Measurements from ENCODE around the gene SLC7A9.
"Not testable (repeated sequence)": the region's sequence is repeated elsewhere in the genome, so short reads cannot be mapped to it uniquely, and the experiment has no call there.

SLC7A9 gene

GRCh38 chr19:32824191-32824751 is 45.3 kb downstream of the SLC7A9 start:
- DNase-seq: no peak

GRCh38 chr19:32823747-32824102 is 45.8 kb downstream of the SLC7A9 start:
- DNase-seq: no peak

- no peak for DNase-seq
These were observed 46.4 kb downstream of the SLC7A9 start for GRCh38 chr19:32822916-32823746.

GRCh38 chr19:32819419-32820400 is 49.9 kb downstream of the SLC7A9 start:
- no peak for DNase-seq

GRCh38 chr19:32818536-32818935 is 51.0 kb downstream of the SLC7A9 start:
- DNase-seq: no peak

GRCh38 chr19:32817569-32818476 is 51.7 kb downstream of the SLC7A9 start:
- DNase-seq: no peak

- no peak for DNase-seq
These were observed 52.9 kb downstream of the SLC7A9 start for GRCh38 chr19:32816555-32817099.

GRCh38 chr19:32814624-32815023 is 54.9 kb downstream of the SLC7A9 start:
- DNase-seq: no peak

- no peak for DNase-seq
These were observed 55.6 kb downstream of the SLC7A9 start for GRCh38 chr19:32813862-32814425.

GRCh38 chr19:32812571-32812970 is 57.0 kb downstream of the SLC7A9 start:
- no peak for DNase-seq

- DNase-seq: no peak
These were observed 57.5 kb downstream of the SLC7A9 start for GRCh38 chr19:32812036-32812435.

GRCh38 chr19:32811151-32811550 is 58.4 kb downstream of the SLC7A9 start:
- no peak for DNase-seq

- DNase-seq: no peak
These were observed 59.1 kb downstream of the SLC7A9 start for GRCh38 chr19:32810452-32810851.

- DNase-seq: no peak
These were observed 59.8 kb downstream of the SLC7A9 start for GRCh38 chr19:32809754-32810153.

GRCh38 chr19:32809254-32809653 is 60.3 kb downstream of the SLC7A9 start:
- DNase-seq: no peak

- no peak for DNase-seq
These were observed 61.3 kb downstream of the SLC7A9 start for GRCh38 chr19:32808236-32808635.

- no peak for DNase-seq
These were observed 66.7 kb downstream of the SLC7A9 start for GRCh38 chr19:32802840-32803239.

GRCh38 chr19:32800754-32801153 is 68.8 kb downstream of the SLC7A9 start:
- DNase-seq: no peak

- DNase-seq: no peak
These were observed 69.4 kb downstream of the SLC7A9 start for GRCh38 chr19:32800191-32800590.

- DNase-seq: no peak
These were observed 71.4 kb downstream of the SLC7A9 start for GRCh38 chr19:32798201-32798600.

GRCh38 chr19:32789429-32789828 is 80.1 kb downstream of the SLC7A9 start:
- DNase-seq: no peak

- DNase-seq: not testable (repeated sequence)
These were observed 81.7 kb downstream of the SLC7A9 start for GRCh38 chr19:32787895-32788294.
